Panc1 (cell line): ENCODE results near the gene GABRG3. TPM values are rescaled to one million over a fixed set of nuclear protein-coding genes. Genes with fewer than 3 reads are reported as not detected.

Source experiments
- ATAC-seq: fragments of 200-7000 bp; cut with Tn5 transposase; 2 replicates; pipeline ENCODE4 v1.9.1; 2020; ENCODE audit warnings: mild to moderate bottlenecking, moderate library complexity
- BruUV-seq: library from RNA; stranded (reverse); fragments of 400-500 nt; replicated peaks from 2 replicates; lab custom pipeline; 2021; lab: Mats Ljungman, UMichigan
- CTCF ChIA-PET: fragments of 300-600 bp; sonication (Branson Sonifier 250); formaldehyde crosslinking; loops from one replicate; lab custom pipeline; 2022; ENCODE audit warnings: antibody characterized with exemption; lab: Charles Lee
- POLR2A ChIA-PET: fragments of 300-600 bp; sonication (Branson Sonifier 250); formaldehyde crosslinking; loops from one replicate; lab custom pipeline; 2022; ENCODE audit warnings: antibody characterized with exemption; lab: Charles Lee
- DNase-seq: peaks from one replicate; pipeline ENCODE4 v3.0.0-alpha.2; 2010; ENCODE audit warnings: low read depth, low spot score
- H3K27ac ChIP-seq: 2 replicates; pipeline ENCODE4 v1.5.1; 2011; ENCODE audit warnings: mild to moderate bottlenecking, low read length, inconsistent platforms
- H3K27me3 ChIP-seq: fragments of 200-500 bp; sonication (Bioruptor generic); 2 replicates; pipeline ENCODE4 v1.6.0; 2014; ENCODE audit warnings: low read length, inconsistent platforms; ENCODE audit not compliant: control insufficient read depth, insufficient read depth
- H3K36me3 ChIP-seq: fragments of 200-500 bp; sonication (Bioruptor generic); 2 replicates; pipeline ENCODE4 v1.5.1; 2014; ENCODE audit warnings: inconsistent platforms, mild to moderate bottlenecking, low read length, moderate library complexity; ENCODE audit not compliant: control insufficient read depth, insufficient read depth
- H3K4me1 ChIP-seq: 2 replicates; pipeline ENCODE4 v1.5.1; 2011; ENCODE audit warnings: inconsistent platforms, mild to moderate bottlenecking, low read length, moderate library complexity; ENCODE audit not compliant: control insufficient read depth, insufficient read depth
- H3K4me3 ChIP-seq, 2 experiments: 2 replicates each; pipeline ENCODE4 v1.5.1; 2011 to 2012; ENCODE audit warnings: low read depth in 2 of 2, low read length in 2 of 2, mild to moderate bottlenecking in 2 of 2, inconsistent platforms in 1 of 2, moderate library complexity in 1 of 2
- H3K9me3 ChIP-seq: fragments of 200-500 bp; sonication (Bioruptor generic); 2 replicates; pipeline ENCODE4 v1.5.1; 2014; ENCODE audit warnings: low read depth, mild to moderate bottlenecking, inconsistent platforms, low read length, moderate library complexity; ENCODE audit not compliant: control insufficient read depth, insufficient read depth
- CTCF ChIP-seq: fragments of 450-650 bp; IDR thresholded peaks from 2 replicates; pipeline ENCODE4 v1.5.1; 2017; ENCODE audit warnings: mild to moderate bottlenecking
- POLR2AphosphoS5 ChIP-seq: IDR thresholded peaks from 2 replicates; pipeline ENCODE4 v1.6.1; 2012; ENCODE audit warnings: mild to moderate bottlenecking, low read depth, low read length, moderate library complexity
- REST ChIP-seq, 2 experiments: IDR thresholded peaks; 2 replicates each; pipeline ENCODE4 v1.6.1; 2011 to 2012; ENCODE audit warnings: low read depth in 2 of 2, control low read depth in 1 of 2, low read length in 1 of 2, mild to moderate bottlenecking in 1 of 2, moderate library complexity in 1 of 2; ENCODE audit not compliant: insufficient read depth in 1 of 2
- SIN3A ChIP-seq: IDR thresholded peaks from 2 replicates; pipeline ENCODE4 v1.6.1; 2012; ENCODE audit warnings: low read depth, mild to moderate bottlenecking, low read length, moderate library complexity, borderline replicate concordance; ENCODE audit not compliant: insufficient read depth
- TCF7L2 ChIP-seq: IDR thresholded peaks from 2 replicates; pipeline ENCODE4 v1.6.1; 2011; ENCODE audit warnings: mild to moderate bottlenecking, low read depth, low read length, inconsistent platforms
- in situ Hi-C: cut with HindIII; loops from 2 replicates; pipeline ENCODE4 v1.10.0; 2016; ENCODE audit warnings: low sequenced_read_pairs, low pct_unique_long_range_greater_than_20kb
- intact Hi-C: fragments of 100-400 bp; cut with micrococcal nuclease; formaldehyde crosslinking; loops from one replicate; pipeline ENCODE4 v1.10.0; 2022; ENCODE audit not compliant: unreplicated experiment
- total RNA-seq: library from RNA; stranded (reverse); gene quantifications from one replicate; pipeline ENCODE4 v1.2.1, GENCODE V29; 2021; ENCODE audit not compliant: unreplicated experiment

Gene GABRG3
- total RNA-seq, 1 experiment from 2014 or later, result not detected

GRCh38 chr15:27482287-27482686 lies 511.3 kb downstream of the GABRG3 start:
- H3K4me1 ChIP-seq, result no peaks in the 10 kb centered on the region
- CTCF ChIA-PET, result no interaction called here
- no peaks in the 10 kb centered on the region for H3K9me3 ChIP-seq
- TF ChIP-seq TCF7L2 (no peak), CTCF (no peak)
- H3K27me3 ChIP-seq, result no peaks in the 10 kb centered on the region
- intact Hi-C loops (no loop called here), in situ Hi-C loops (no loop called here)
- H3K27ac ChIP-seq, result no peak overlapping the region
- POLR2A ChIA-PET, result no interaction called here
- no peaks in the 10 kb centered on the region for H3K36me3 ChIP-seq
- DNase-seq (no peak), ATAC-seq (no peak)
- BruUV-seq, result no TSS peak
- H3K4me3 ChIP-seq, result no peak overlapping the region

GRCh38 chr15:27483124-27483523 lies 512.1 kb downstream of the GABRG3 start:
- no peaks in the 10 kb centered on the region for H3K36me3 ChIP-seq
- no peaks in the 10 kb centered on the region for H3K9me3 ChIP-seq
- no peak overlapping the region for H3K4me3 ChIP-seq
- H3K27ac ChIP-seq, result no peak overlapping the region
- no peaks in the 10 kb centered on the region for H3K27me3 ChIP-seq
- in situ Hi-C loops (no loop called here), intact Hi-C loops (no loop called here)
- ATAC-seq (no peak), DNase-seq (no peak)
- POLR2A ChIA-PET, result no interaction called here
- TF ChIP-seq SIN3A (no peak), REST (IDR thresholded peaks at IDR 0.05; ENCODE audit: insufficient read depth in 1 of 2, low read depth in 2 of 2, low read length in 1 of 2) (no peak), POLR2AphosphoS5 (no peak), CTCF (no peak), TCF7L2 (no peak)
- CTCF ChIA-PET, result no interaction called here
- no TSS peak for BruUV-seq
- H3K4me1 ChIP-seq, result no peaks in the 10 kb centered on the region

GRCh38 chr15:27485265-27485664 lies 514.3 kb downstream of the GABRG3 start:
- Histone ChIP-seq H3K27me3 (no peaks in the 10 kb centered on the region), H3K4me3 (no peak overlapping the region), H3K36me3 (no peaks in the 10 kb centered on the region), H3K27ac (no peak overlapping the region), H3K4me1 (no peaks in the 10 kb centered on the region), H3K9me3 (no peaks in the 10 kb centered on the region)
- no peak for TF ChIP-seq POLR2AphosphoS5
- no peak for TF ChIP-seq SIN3A
- no peak for TF ChIP-seq CTCF
- ChIA-PET POLR2A (no interaction called here), CTCF (no interaction called here)
- DNase-seq, result no peak
- BruUV-seq, result no TSS peak
- no peak for ATAC-seq
- intact Hi-C loops (no loop called here), in situ Hi-C loops (no loop called here)
